Brain microvascular endothelial cell (primary cell): Measurements from ENCODE around the gene MYOT.
"Not testable (repeated sequence)": the region's sequence is repeated elsewhere in the genome, so short reads cannot be mapped to it uniquely, and the experiment has no call there.

Experiments used
- DNase-seq: peaks from one replicate; pipeline ENCODE4 v3.0.0-alpha.2; 2020
- H3K27ac ChIP-seq: fragments of 250-450 bp; sonication (Bioruptor Pico); 2 replicates; pipeline ENCODE4 v1.5.1; 2020; ENCODE audit warnings: mild to moderate bottlenecking, moderate library complexity
- H3K27me3 ChIP-seq: fragments of 250-450 bp; sonication (Bioruptor Pico); replicated peaks from 2 replicates; pipeline ENCODE4 v1.5.1; 2020; ENCODE audit warnings: mild to moderate bottlenecking
- H3K36me3 ChIP-seq: fragments of 250-450 bp; sonication (Bioruptor Pico); replicated peaks from 2 replicates; pipeline ENCODE4 v1.5.1; 2020; ENCODE audit warnings: mild to moderate bottlenecking
- H3K4me3 ChIP-seq: 2 replicates; pipeline ENCODE4 v1.5.1; 2011; ENCODE audit warnings: low read depth, mild to moderate bottlenecking, control low read depth, low read length, moderate library complexity
- CTCF ChIP-seq: IDR thresholded peaks from 2 replicates; pipeline ENCODE4 v1.5.1; 2011; ENCODE audit warnings: low read depth, mild to moderate bottlenecking, moderate library complexity, low read length, control low read depth, inconsistent platforms; ENCODE audit errors: missing control alignments
- in situ Hi-C: cut with HindIII; loops from 2 replicates; pipeline ENCODE4 v1.10.0; 2017; ENCODE audit warnings: low sequenced_read_pairs, low pct_ligation_motif_present

The MYOT gene

DNA sequence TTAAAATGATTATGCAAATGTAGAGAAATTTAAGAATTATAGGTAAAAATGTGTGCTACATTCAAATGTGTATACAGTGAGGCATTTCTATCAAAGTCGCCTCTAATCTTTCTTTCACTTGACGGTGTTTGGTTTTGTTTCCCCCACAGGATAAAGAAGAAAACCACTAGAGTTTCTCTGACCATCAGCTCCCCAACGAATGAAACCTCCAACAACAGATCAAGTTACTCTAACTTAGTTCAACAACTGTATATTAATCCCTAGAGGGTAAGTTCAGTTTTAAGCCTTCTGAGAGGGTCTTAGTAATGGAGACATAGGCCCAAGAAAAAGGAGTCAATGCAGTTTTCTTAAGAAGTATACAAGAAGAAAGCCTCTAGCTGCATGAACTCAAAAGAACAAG lies 11.5 kb upstream of the MYOT start:
- no peak for TF ChIP-seq CTCF
- in situ Hi-C loops, result no loop called here

GRCh38 chr5:137856916-137857862 lies 10.5 kb upstream of the MYOT start:
- in situ Hi-C loops, result no loop called here
- H3K27me3 ChIP-seq, result no peaks in the 10 kb centered on the region
- H3K36me3 ChIP-seq, result no peaks in the 10 kb centered on the region
- H3K27ac ChIP-seq, result no peak overlapping the region
- no peak for TF ChIP-seq CTCF
- no peak for DNase-seq
- no peak overlapping the region for H3K4me3 ChIP-seq

More for the DNA sequence above, 11.5 kb upstream of the MYOT start:
- Histone ChIP-seq H3K36me3 (no peaks in the 10 kb centered on the region), H3K27me3 (no peaks in the 10 kb centered on the region), H3K27ac (no peak overlapping the region), H3K4me3 (no peak overlapping the region)
- DNase-seq, result no peak

GRCh38 chr5:137858223-137858916 lies 9.3 kb upstream of the MYOT start:
- Histone ChIP-seq H3K4me3 (no peak overlapping the region), H3K36me3 (no peaks in the 10 kb centered on the region), H3K27me3 (no peaks in the 10 kb centered on the region), H3K27ac (no peak overlapping the region)
- in situ Hi-C loops, result no loop called here
- TF ChIP-seq CTCF, result no peak
- peak; percentile 9 for DNase-seq

GRCh38 chr5:137858954-137859353 lies 8.7 kb upstream of the MYOT start:
- TF ChIP-seq CTCF, result no peak
- no peaks in the 10 kb centered on the region for H3K36me3 ChIP-seq
- in situ Hi-C loops, result no loop called here
- H3K27ac ChIP-seq, result no peak overlapping the region
- no peaks in the 10 kb centered on the region for H3K27me3 ChIP-seq
- no peak for DNase-seq
- H3K4me3 ChIP-seq, result no peak overlapping the region

- no peak for DNase-seq
- Histone ChIP-seq H3K36me3 (no peaks in the 10 kb centered on the region), H3K4me3 (no peak overlapping the region), H3K27me3 (no peaks in the 10 kb centered on the region), H3K27ac (no peak overlapping the region)
- in situ Hi-C loops, result no loop called here
- TF ChIP-seq CTCF, result no peak
Observed at GRCh38 chr5:137862251-137862650, 5.4 kb upstream of the MYOT start.

DNA sequence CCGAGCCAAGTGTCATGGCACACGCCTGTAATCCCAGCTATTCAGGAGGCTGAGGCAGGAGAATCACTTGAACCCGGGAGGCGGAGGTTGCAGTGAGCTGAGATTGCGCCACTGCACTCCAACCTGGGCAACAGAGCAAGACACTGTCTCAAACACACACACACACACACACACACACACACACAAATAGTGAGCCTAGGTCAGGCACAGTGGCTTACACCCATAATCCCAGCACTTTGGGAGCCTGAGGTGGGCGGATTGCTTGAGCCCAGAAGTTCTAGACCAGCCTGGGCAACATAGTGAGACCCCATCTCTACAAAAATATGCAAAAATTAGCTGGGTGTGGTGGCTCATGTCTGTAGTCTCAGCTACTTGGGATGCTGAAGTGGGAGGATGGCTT lies 4.0 kb upstream of the MYOT start:
- H3K27me3 ChIP-seq, H3K36me3 ChIP-seq, H3K27ac ChIP-seq, H3K4me3 ChIP-seq, DNase-seq, in situ Hi-C loops: not testable (repeated sequence)
